Measurements from ENCODE around the gene SYNE3. TPM values are rescaled to one million over a fixed set of nuclear protein-coding genes. Genes with fewer than 3 reads are reported as not detected.

SYNE3 gene
- total and polyA plus RNA-seq, 9 of the 15 experiments (the other 6 are each of a cell fraction or from before 2014, with no cell fraction given): 0.04 to 3.1 (median 0.55) TPM

DNA sequence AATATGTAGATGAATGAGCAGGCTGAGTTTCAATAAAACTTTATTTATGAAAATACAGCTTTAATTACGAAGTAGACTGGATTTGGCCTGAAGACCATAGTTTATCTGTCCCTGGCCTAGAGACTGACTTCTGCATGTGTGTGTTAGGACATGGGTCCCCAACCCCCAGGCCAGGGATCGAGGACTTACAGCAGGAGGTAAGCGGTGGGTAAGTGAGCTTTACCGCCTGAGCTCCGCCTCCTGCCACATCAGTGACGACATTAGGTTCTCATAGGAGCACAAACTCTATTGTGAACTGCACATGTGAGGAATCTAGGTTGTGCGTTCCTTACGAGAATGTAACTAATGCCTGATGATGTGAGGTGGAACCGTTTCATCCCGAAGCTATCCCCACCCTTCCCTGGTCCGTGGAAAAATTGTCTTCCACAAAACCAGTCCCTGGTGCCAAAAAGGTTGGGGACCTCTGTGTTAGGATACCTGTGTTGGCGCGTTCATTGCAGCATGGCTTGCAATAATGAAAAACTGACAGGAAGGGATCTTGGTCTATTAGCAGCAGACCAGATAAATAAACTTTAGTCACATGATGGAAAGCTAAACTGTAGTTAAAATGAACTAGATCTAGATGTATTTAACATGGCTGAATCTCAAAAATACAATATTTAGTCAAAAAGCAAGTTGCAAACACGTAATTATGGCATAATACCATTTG is 22.5 kb upstream of the SYNE3 start (continued):
- TF ChIP-seq, protein P1, sequence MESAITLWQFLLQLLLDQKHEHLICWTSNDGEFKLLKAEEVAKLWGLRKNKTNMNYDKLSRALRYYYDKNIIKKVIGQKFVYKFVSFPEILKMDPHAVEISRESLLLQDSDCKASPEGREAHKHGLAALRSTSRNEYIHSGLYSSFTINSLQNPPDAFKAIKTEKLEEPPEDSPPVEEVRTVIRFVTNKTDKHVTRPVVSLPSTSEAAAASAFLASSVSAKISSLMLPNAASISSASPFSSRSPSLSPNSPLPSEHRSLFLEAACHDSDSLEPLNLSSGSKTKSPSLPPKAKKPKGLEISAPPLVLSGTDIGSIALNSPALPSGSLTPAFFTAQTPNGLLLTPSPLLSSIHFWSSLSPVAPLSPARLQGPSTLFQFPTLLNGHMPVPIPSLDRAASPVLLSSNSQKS (CRISPR knock-in tag; IDR thresholded peaks at IDR 0.05): no peak
- TF ChIP-seq CEBPB (tag; IDR thresholded peaks at IDR 0.05) (no peak), TSC22D4 (tag; IDR thresholded peaks at IDR 0.05) (no peak), CBX2 (IDR thresholded peaks at IDR 0.05; ENCODE audit: insufficient read depth, low read length, poor library complexity, severe bottlenecking) (no peak), ZNF324 (CRISPR knock-in tag; IDR thresholded peaks at IDR 0.05) (no peak)
- TF ChIP-seq, protein P2, sequence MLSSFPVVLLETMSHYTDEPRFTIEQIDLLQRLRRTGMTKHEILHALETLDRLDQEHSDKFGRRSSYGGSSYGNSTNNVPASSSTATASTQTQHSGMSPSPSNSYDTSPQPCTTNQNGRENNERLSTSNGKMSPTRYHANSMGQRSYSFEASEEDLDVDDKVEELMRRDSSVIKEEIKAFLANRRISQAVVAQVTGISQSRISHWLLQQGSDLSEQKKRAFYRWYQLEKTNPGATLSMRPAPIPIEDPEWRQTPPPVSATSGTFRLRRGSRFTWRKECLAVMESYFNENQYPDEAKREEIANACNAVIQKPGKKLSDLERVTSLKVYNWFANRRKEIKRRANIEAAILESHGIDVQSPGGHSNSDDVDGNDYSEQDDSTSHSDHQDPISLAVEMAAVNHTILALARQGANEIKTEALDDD (IDR thresholded peaks at IDR 0.05): peak; percentile 56
- TF ChIP-seq, protein P3, sequence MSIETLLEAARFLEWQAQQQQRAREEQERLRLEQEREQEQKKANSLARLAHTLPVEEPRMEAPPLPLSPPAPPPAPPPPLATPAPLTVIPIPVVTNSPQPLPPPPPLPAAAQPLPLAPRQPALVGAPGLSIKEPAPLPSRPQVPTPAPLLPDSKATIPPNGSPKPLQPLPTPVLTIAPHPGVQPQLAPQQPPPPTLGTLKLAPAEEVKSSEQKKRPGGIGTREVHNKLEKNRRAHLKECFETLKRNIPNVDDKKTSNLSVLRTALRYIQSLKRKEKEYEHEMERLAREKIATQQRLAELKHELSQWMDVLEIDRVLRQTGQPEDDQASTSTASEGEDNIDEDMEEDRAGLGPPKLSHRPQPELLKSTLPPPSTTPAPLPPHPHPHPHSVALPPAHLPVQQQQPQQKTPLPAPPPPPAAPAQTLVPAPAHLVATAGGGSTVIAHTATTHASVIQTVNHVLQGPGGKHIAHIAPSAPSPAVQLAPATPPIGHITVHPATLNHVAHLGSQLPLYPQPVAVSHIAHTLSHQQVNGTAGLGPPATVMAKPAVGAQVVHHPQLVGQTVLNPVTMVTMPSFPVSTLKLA (conservative IDR thresholded peaks at IDR 0.05): peak in 1 of 2 experiments; percentile 23; a peak in 1 of 4 replicates
- TF ChIP-seq, protein P4, sequence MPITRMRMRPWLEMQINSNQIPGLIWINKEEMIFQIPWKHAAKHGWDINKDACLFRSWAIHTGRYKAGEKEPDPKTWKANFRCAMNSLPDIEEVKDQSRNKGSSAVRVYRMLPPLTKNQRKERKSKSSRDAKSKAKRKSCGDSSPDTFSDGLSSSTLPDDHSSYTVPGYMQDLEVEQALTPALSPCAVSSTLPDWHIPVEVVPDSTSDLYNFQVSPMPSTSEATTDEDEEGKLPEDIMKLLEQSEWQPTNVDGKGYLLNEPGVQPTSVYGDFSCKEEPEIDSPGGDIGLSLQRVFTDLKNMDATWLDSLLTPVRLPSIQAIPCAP (CRISPR knock-in tag; IDR thresholded peaks at IDR 0.05; ENCODE audit: borderline replicate concordance): no peak
